RWPE2 (cell line): ENCODE results near the gene HMGN1.

Experiments
- ATAC-seq: fragments of 200-7000 bp; cut with Tn5 transposase; 3 replicates; pipeline ENCODE4 v1.9.1; 2021; ENCODE audit warnings: low read depth
- DNase-seq: peaks from one replicate; pipeline ENCODE4 v3.0.0-alpha.2; 2020; ENCODE audit warnings: low spot score
- H3K27ac ChIP-seq: fragments of 450-650 bp; 2 replicates; pipeline ENCODE4 v1.5.1; 2017; ENCODE audit warnings: mild to moderate bottlenecking; ENCODE audit not compliant: poor library complexity, severe bottlenecking
- H3K27me3 ChIP-seq: fragments of 250-450 bp; sonication (Bioruptor Pico); 2 replicates; pipeline ENCODE4 v1.5.1; 2021; ENCODE audit warnings: mild to moderate bottlenecking, moderate library complexity; ENCODE audit not compliant: insufficient read depth, poor library complexity, severe bottlenecking
- H3K36me3 ChIP-seq: fragments of 250-450 bp; sonication (Bioruptor Pico); 2 replicates; pipeline ENCODE4 v1.5.1; 2020; ENCODE audit warnings: low read depth, mild to moderate bottlenecking, moderate library complexity
- H3K4me1 ChIP-seq: fragments of 250-450 bp; sonication (Bioruptor Pico); 2 replicates; pipeline ENCODE4 v1.5.1; 2021; ENCODE audit warnings: mild to moderate bottlenecking, moderate library complexity; ENCODE audit not compliant: insufficient read depth, poor library complexity, severe bottlenecking
- H3K4me3 ChIP-seq: fragments of 250-450 bp; sonication (Bioruptor Pico); 2 replicates; pipeline ENCODE4 v1.5.1; 2021; ENCODE audit warnings: mild to moderate bottlenecking, moderate library complexity; ENCODE audit not compliant: severe bottlenecking
- H3K9me3 ChIP-seq: fragments of 250-450 bp; sonication (Bioruptor Pico); 2 replicates; pipeline ENCODE4 v1.5.1; 2021; ENCODE audit warnings: mild to moderate bottlenecking, moderate library complexity; ENCODE audit not compliant: severe bottlenecking
- TF ChIP-seq, protein P1 (sequence below): fragments of 450-650 bp; IDR thresholded peaks from one replicate; pipeline ENCODE4 v1.5.1; 2017; ENCODE audit warnings: mild to moderate bottlenecking, moderate library complexity; ENCODE audit not compliant: poor library complexity, severe bottlenecking

Gene HMGN1

DNA sequence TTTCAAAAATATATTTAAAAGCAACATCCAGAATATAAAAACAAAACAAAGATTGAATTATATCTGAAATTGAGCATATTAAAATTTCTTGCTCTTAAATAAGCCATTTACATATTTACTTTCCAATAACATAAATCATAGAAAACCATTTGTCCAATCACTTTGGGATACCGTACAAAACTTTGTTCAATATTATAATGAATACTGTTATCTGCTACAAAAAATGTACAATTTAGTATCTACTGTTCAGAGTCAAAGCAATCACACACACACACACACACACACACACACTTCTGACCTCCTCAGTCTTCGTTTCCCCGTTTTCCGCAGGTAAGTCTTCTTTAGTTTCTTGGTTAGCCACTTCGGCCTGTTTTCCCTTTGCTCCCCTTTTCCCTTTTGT is 4.0 kb downstream of the HMGN1 start:
- no peaks in the 10 kb centered on the region for H3K27me3 ChIP-seq
- DNase-seq (no peak), ATAC-seq (no peak)
- H3K4me3 ChIP-seq = no peak overlapping the region
- H3K36me3 ChIP-seq = peaks cover 73% of the 10 kb centered on the region
- peaks cover 24% of the 10 kb centered on the region for H3K4me1 ChIP-seq
- TF ChIP-seq, protein P1, sequence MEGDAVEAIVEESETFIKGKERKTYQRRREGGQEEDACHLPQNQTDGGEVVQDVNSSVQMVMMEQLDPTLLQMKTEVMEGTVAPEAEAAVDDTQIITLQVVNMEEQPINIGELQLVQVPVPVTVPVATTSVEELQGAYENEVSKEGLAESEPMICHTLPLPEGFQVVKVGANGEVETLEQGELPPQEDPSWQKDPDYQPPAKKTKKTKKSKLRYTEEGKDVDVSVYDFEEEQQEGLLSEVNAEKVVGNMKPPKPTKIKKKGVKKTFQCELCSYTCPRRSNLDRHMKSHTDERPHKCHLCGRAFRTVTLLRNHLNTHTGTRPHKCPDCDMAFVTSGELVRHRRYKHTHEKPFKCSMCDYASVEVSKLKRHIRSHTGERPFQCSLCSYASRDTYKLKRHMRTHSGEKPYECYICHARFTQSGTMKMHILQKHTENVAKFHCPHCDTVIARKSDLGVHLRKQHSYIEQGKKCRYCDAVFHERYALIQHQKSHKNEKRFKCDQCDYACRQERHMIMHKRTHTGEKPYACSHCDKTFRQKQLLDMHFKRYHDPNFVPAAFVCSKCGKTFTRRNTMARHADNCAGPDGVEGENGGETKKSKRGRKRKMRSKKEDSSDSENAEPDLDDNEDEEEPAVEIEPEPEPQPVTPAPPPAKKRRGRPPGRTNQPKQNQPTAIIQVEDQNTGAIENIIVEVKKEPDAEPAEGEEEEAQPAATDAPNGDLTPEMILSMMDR = no peak
- H3K27ac ChIP-seq = no peak overlapping the region
- no peaks in the 10 kb centered on the region for H3K9me3 ChIP-seq

- Histone ChIP-seq H3K27me3 (no peaks in the 10 kb centered on the region), H3K4me3 (no peak overlapping the region), H3K27ac (no peak overlapping the region), H3K9me3 (no peaks in the 10 kb centered on the region), H3K4me1 (peaks cover 14% of the 10 kb centered on the region), H3K36me3 (peaks cover 54% of the 10 kb centered on the region)
- TF ChIP-seq, protein P1 = no peak
- no peak; the same call in 2 of the 3 replicates for ATAC-seq
- no peak for DNase-seq
Measured at GRCh38 chr21:39341249-39341923, 7.5 kb downstream of the HMGN1 start.

DNA sequence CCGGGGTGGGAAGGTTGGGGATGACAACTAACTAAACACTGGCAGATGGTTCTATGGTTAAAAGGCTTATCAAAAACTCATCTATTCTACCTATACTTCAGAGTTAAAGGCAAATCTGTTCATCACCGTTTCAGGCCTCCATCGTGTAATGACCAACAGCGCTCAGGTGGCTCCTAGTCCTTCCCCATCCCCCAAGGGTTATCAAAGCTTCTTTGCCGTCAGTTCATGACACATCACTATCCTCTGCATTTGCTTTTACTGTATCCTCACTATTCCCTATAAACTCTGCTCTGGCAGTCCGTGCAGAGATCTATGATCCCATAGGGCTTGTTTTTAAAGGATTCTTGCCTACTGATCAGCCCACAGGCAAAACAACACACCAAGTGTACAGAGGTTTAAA is 8.2 kb downstream of the HMGN1 start:
- no peak overlapping the region for H3K27ac ChIP-seq

GRCh38 chr21:39339231-39339630 is 9.7 kb downstream of the HMGN1 start:
- no peaks in the 10 kb centered on the region for H3K27me3 ChIP-seq
- DNase-seq = no peak
- H3K36me3 ChIP-seq = peaks cover 32% of the 10 kb centered on the region
- H3K9me3 ChIP-seq = no peaks in the 10 kb centered on the region
- TF ChIP-seq, protein P1 = no peak
- H3K4me1 ChIP-seq = no peaks in the 10 kb centered on the region
- no peak overlapping the region for H3K4me3 ChIP-seq
- ATAC-seq = no peak
- no peak overlapping the region for H3K27ac ChIP-seq

More for the DNA sequence above, 8.2 kb downstream of the HMGN1 start:
- TF ChIP-seq, protein P1 = no peak
- H3K4me1 ChIP-seq = peaks cover 9% of the 10 kb centered on the region
- DNase-seq (no peak), ATAC-seq (peak; percentile 33; the same call in 1 of the 3 replicates)
- H3K9me3 ChIP-seq = no peaks in the 10 kb centered on the region
- H3K36me3 ChIP-seq = peaks cover 47% of the 10 kb centered on the region
- H3K27me3 ChIP-seq = no peaks in the 10 kb centered on the region
- H3K4me3 ChIP-seq = no peak overlapping the region

- no peak for ATAC-seq
- Histone ChIP-seq H3K27ac (no peak overlapping the region), H3K9me3 (no peaks in the 10 kb centered on the region), H3K36me3 (peaks cover 8% of the 10 kb centered on the region), H3K4me3 (no peak overlapping the region), H3K27me3 (no peaks in the 10 kb centered on the region), H3K4me1 (no peaks in the 10 kb centered on the region)
- DNase-seq = no peak
- TF ChIP-seq, protein P1 = no peak
Measured at GRCh38 chr21:39336457-39337008, 12.4 kb downstream of the HMGN1 start.
